ENCODE data around the gene GSTM5.

- TF ChIP-seq CTCF (IDR thresholded peaks at IDR 0.05; ENCODE audit: low read depth, low read length) = no peak
- no peak for TF ChIP-seq EZH2phosphoT487 (IDR thresholded peaks at IDR 0.05; ENCODE audit: low read depth)
These were observed 28.7 kb downstream of the GSTM5 start, which contains the start of gene GSTM3 for GRCh38 chr1:109740615-109741373.
